Measurements from ENCODE around the gene SPATC1L. TPM values are rescaled to one million over a fixed set of nuclear protein-coding genes. Genes with fewer than 3 reads are reported as not detected.
A peak's percentile ranks its signal among the peaks of the same experiment; 100 is the strongest.

Gene SPATC1L
- total RNA-seq, 1 donor from 2014 or later: 5.2 TPM

DNA sequence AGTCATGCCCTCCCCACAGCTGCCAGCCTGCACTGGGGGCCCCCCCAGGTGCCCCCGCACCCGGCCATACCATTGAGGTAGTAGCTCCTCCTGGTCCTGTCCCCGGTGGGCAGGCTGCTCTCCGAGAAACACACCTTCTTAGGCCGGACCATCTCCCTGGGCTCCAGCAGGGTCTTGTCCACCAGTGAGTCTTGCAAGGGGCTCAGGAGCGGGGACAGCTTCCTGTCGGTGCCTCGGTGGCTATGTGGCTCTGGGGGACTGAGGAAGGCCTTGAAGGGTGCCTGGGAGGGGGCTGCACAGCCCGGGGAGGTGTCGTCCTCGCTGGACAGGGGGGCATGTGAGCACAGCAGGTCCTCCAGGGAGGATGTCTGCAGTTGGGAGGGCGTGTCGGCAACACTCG is 16.0 kb downstream of the SPATC1L start:
- TF ChIP-seq POLR2AphosphoS5 (IDR thresholded peaks at IDR 0.05; ENCODE audit: insufficient read depth in 1 of 2, low read depth in 1 of 2) (no peak), POLR2A (IDR thresholded peaks at IDR 0.05) (no peak)
- TF ChIP-seq, protein P1, sequence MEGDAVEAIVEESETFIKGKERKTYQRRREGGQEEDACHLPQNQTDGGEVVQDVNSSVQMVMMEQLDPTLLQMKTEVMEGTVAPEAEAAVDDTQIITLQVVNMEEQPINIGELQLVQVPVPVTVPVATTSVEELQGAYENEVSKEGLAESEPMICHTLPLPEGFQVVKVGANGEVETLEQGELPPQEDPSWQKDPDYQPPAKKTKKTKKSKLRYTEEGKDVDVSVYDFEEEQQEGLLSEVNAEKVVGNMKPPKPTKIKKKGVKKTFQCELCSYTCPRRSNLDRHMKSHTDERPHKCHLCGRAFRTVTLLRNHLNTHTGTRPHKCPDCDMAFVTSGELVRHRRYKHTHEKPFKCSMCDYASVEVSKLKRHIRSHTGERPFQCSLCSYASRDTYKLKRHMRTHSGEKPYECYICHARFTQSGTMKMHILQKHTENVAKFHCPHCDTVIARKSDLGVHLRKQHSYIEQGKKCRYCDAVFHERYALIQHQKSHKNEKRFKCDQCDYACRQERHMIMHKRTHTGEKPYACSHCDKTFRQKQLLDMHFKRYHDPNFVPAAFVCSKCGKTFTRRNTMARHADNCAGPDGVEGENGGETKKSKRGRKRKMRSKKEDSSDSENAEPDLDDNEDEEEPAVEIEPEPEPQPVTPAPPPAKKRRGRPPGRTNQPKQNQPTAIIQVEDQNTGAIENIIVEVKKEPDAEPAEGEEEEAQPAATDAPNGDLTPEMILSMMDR (IDR thresholded peaks at IDR 0.05): no peak
- H3K4me3 ChIP-seq: no peak overlapping the region
- no peak overlapping the region for H3K27ac ChIP-seq
- H3K9me3 ChIP-seq: no peaks in the 10 kb centered on the region
- no peaks in the 10 kb centered on the region for H3K4me1 ChIP-seq
- H3K27me3 ChIP-seq: no peaks in the 10 kb centered on the region
- intact Hi-C loops (cut with DNase I): no loop called here
- DNase-seq (ENCODE audit: extremely low spot score in 2 of 2): peak; percentile 61 to 64
- no peaks in the 10 kb centered on the region for H3K36me3 ChIP-seq

DNA sequence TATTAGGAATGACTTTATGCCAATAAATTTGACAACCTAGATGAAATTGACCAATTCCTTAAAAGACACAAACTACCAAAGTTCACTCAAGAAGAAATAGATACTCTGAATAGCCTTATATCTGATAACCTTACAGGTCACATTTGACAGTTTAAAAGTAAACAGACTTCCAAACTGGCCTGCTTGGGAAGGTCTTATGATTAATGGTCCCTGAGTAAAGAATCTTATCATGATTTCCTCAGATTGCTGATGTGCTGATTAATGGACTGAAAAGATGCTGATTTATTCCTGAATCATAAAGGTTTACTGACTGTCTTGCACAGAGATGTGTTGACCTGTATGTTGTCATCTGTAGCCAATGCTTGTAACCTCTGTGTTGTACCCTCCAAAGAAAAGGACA is 19.2 kb downstream of the SPATC1L start:
- no peak overlapping the region for H3K27ac ChIP-seq
- H3K36me3 ChIP-seq: peaks cover 0 to 4% of the 10 kb centered on the region in 2 donors
- DNase-seq (ENCODE audit: extremely low spot score in 2 of 2): no peak
- no peaks in the 10 kb centered on the region for H3K27me3 ChIP-seq
- no peaks in the 10 kb centered on the region for H3K9me3 ChIP-seq
- no peaks in the 10 kb centered on the region for H3K4me1 ChIP-seq
- H3K4me3 ChIP-seq: no peak overlapping the region
- intact Hi-C loops (cut with DNase I): no loop called here
- TF ChIP-seq POLR2A (IDR thresholded peaks at IDR 0.05): no peak
- TF ChIP-seq, protein P1 (IDR thresholded peaks at IDR 0.05): no peak
- no peak for TF ChIP-seq POLR2AphosphoS5 (IDR thresholded peaks at IDR 0.05; ENCODE audit: insufficient read depth in 1 of 2, low read depth in 1 of 2)

DNA sequence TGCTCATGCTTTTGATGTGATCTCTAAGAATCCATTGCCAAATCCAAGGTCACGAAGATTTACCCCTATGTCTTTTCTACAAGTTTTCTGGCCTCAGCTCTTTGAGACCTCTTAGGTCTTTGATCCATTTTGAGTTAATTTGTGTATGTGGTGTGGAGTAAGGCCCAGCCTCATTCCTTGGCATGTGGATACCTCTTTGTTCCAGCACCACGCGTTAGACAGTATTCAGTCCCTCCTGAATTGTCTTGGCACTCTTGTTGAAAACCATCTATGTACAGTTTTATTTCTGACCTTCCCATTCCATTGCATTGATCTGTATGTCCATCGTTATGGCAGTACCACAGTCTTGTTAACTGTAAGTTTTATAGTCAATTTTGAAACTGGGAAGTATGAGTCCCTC is 20.9 kb downstream of the SPATC1L start:
- intact Hi-C loops (cut with DNase I): no loop called here
- H3K9me3 ChIP-seq: no peaks in the 10 kb centered on the region
- H3K36me3 ChIP-seq: peaks cover 0 to 4% of the 10 kb centered on the region in 2 donors
- no peak for DNase-seq (ENCODE audit: extremely low spot score in 2 of 2)
- TF ChIP-seq POLR2A (IDR thresholded peaks at IDR 0.05): no peak
- TF ChIP-seq, protein P1 (IDR thresholded peaks at IDR 0.05): no peak
- no peak for TF ChIP-seq POLR2AphosphoS5 (IDR thresholded peaks at IDR 0.05; ENCODE audit: insufficient read depth in 1 of 2, low read depth in 1 of 2)
- no peak overlapping the region for H3K27ac ChIP-seq
- no peaks in the 10 kb centered on the region for H3K4me1 ChIP-seq
- no peak overlapping the region for H3K4me3 ChIP-seq
- no peaks in the 10 kb centered on the region for H3K27me3 ChIP-seq

- Histone ChIP-seq H3K27ac (no peak overlapping the region), H3K36me3 (peaks cover 0 to 4% of the 10 kb centered on the region in 2 donors), H3K4me1 (no peaks in the 10 kb centered on the region), H3K4me3 (no peak overlapping the region), H3K9me3 (no peaks in the 10 kb centered on the region), H3K27me3 (no peaks in the 10 kb centered on the region)
- DNase-seq (ENCODE audit: extremely low spot score in 2 of 2): peak; percentile 34 to 92
- intact Hi-C loops (cut with DNase I): no loop called here
- TF ChIP-seq POLR2AphosphoS5 (IDR thresholded peaks at IDR 0.05; ENCODE audit: insufficient read depth in 1 of 2, low read depth in 1 of 2) (no peak), POLR2A (IDR thresholded peaks at IDR 0.05) (no peak)
Measured at GRCh38 chr21:46161633-46162592, 22.3 kb downstream of the SPATC1L start.

- no peak for TF ChIP-seq POLR2A (IDR thresholded peaks at IDR 0.05)
- TF ChIP-seq, protein P1 (IDR thresholded peaks at IDR 0.05): no peak
- TF ChIP-seq POLR2AphosphoS5 (IDR thresholded peaks at IDR 0.05; ENCODE audit: insufficient read depth in 1 of 2, low read depth in 1 of 2): no peak
- no peaks in the 10 kb centered on the region for H3K27me3 ChIP-seq
- intact Hi-C loops (cut with DNase I): no loop called here
- H3K36me3 ChIP-seq: peaks cover 0 to 4% of the 10 kb centered on the region in 2 donors
- no peak overlapping the region for H3K4me3 ChIP-seq
- DNase-seq (ENCODE audit: extremely low spot score in 2 of 2): peak; percentile 46 to 65
- H3K4me1 ChIP-seq: no peaks in the 10 kb centered on the region
- no peak overlapping the region for H3K27ac ChIP-seq
- no peaks in the 10 kb centered on the region for H3K9me3 ChIP-seq
Measured at GRCh38 chr21:46160907-46161632, 23.2 kb downstream of the SPATC1L start.
